HTR-8/SVneo (cell line): ENCODE results near the gene KAZN.

Experiments used
- DNase-seq: peaks from one replicate; pipeline ENCODE4 v3.0.0; 2011; ENCODE audit warnings: low spot score, mixed read lengths; ENCODE audit not compliant: insufficient read length
- FAIRE-seq: peaks from 2 replicates; lab custom pipeline; 2011; peaks lifted over from hg19 to GRCh38; lab: Jason Lieb, UNC

KAZN gene

GRCh38 chr1:14809191-14809981 is 210.9 kb downstream of the KAZN start:
- FAIRE-seq: no peak
- no peak for DNase-seq

- DNase-seq: no peak
- no peak for FAIRE-seq
These were observed 212.3 kb downstream of the KAZN start for GRCh38 chr1:14810595-14811361.

GRCh38 chr1:14811573-14811972 is 213.1 kb downstream of the KAZN start:
- FAIRE-seq: no peak
- DNase-seq: no peak

GRCh38 chr1:14812189-14812588 is 213.7 kb downstream of the KAZN start:
- no peak for FAIRE-seq

GRCh38 chr1:14815175-14815877 is 216.8 kb downstream of the KAZN start:
- DNase-seq (no peak), FAIRE-seq (no peak)

More at GRCh38 chr1:14812189-14812588, 213.7 kb downstream of the KAZN start:
- DNase-seq: no peak

- no peak for FAIRE-seq
These were observed 219.0 kb downstream of the KAZN start for GRCh38 chr1:14817223-14818170.

GRCh38 chr1:14820295-14821085 is 222.0 kb downstream of the KAZN start:
- FAIRE-seq (no peak), DNase-seq (no peak)

More at GRCh38 chr1:14817223-14818170, 219.0 kb downstream of the KAZN start:
- no peak for DNase-seq

GRCh38 chr1:14822493-14822892 is 224.0 kb downstream of the KAZN start:
- FAIRE-seq (no peak), DNase-seq (no peak)

GRCh38 chr1:14822996-14823395 is 224.5 kb downstream of the KAZN start:
- no peak for DNase-seq
- no peak for FAIRE-seq

- no peak for DNase-seq
- FAIRE-seq: no peak
These were observed 225.9 kb downstream of the KAZN start for GRCh38 chr1:14824314-14824915.

GRCh38 chr1:14825396-14825795 is 226.9 kb downstream of the KAZN start:
- no peak for DNase-seq
- FAIRE-seq: no peak

- DNase-seq (no peak), FAIRE-seq (no peak)
These were observed 227.7 kb downstream of the KAZN start for GRCh38 chr1:14826172-14826636.

- FAIRE-seq: no peak
These were observed 228.3 kb downstream of the KAZN start for GRCh38 chr1:14826731-14827326.

GRCh38 chr1:14827870-14828269 is 229.4 kb downstream of the KAZN start:
- no peak for DNase-seq
- FAIRE-seq: no peak

More at GRCh38 chr1:14826731-14827326, 228.3 kb downstream of the KAZN start:
- DNase-seq: no peak

- no peak for FAIRE-seq
- DNase-seq: no peak
These were observed 230.2 kb downstream of the KAZN start for GRCh38 chr1:14828665-14829064.

- DNase-seq: no peak
- no peak for FAIRE-seq
These were observed 237.2 kb downstream of the KAZN start for GRCh38 chr1:14835725-14836124.

GRCh38 chr1:14836426-14837140 is 238.1 kb downstream of the KAZN start:
- no peak for DNase-seq
- no peak for FAIRE-seq
